OCI-LY3 (cell line): Measurements from ENCODE around the gene EEF1B2.
"Not testable (repeated sequence)": the region's sequence is repeated elsewhere in the genome, so short reads cannot be mapped to it uniquely, and the experiment has no call there.

Source experiments
- CTCF ChIP-seq: fragments of 200-600, 300-600 bp; sonication (generic); IDR thresholded peaks from 2 replicates; pipeline ENCODE4 v1.5.1; 2014; ENCODE audit warnings: antibody characterized with exemption, low read length, low read depth
- EZH2phosphoT487 ChIP-seq: fragments of 200-600 bp; shearing (Covaris generic); IDR thresholded peaks from 2 replicates; pipeline ENCODE4 v1.6.1; 2018; ENCODE audit warnings: antibody characterized with exemption, mixed run types, low read depth

- not testable (repeated sequence) for TF ChIP-seq CTCF, EZH2phosphoT487
Measured at GRCh38 chr2:206207316-206207715, 47.6 kb downstream of the EEF1B2 start.
